Esophagus squamous epithelium (tissue), 4 donors: ENCODE data around the gene SEPTIN10.

Experiments used
- CTCF ChIP-seq, 6 experiments: fragments of 450-650 bp in 4 of 6; fragments of 200-600 bp in 2 of 6; sonication (generic) in 2 of 6; IDR thresholded peaks; one replicate each; pipeline ENCODE4 v1.5.1; 2016 to 2019; ENCODE audit warnings: antibody characterized with exemption in 6 of 6, mild to moderate bottlenecking in 4 of 6, moderate library complexity in 4 of 6
- POLR2A ChIP-seq, 4 donors: fragments of 450-650 bp; IDR thresholded peaks; one replicate each; pipeline ENCODE4 v1.6.1; 2017; ENCODE audit warnings: antibody characterized with exemption in 4 of 4, mild to moderate bottlenecking in 4 of 4, moderate library complexity in 3 of 4

- no peak for TF ChIP-seq CTCF (IDR thresholded peaks at IDR 0.05)
- no peak for TF ChIP-seq POLR2A (IDR thresholded peaks at IDR 0.05)
Observed at GRCh38 chr2:109498906-109499305, 114.9 kb downstream of the SEPTIN10 start.
